ENCODE results near the gene G6PC1.

The G6PC1 gene

GRCh38 chr17:42950044-42950783 is 49.6 kb downstream of the G6PC1 start:
- DNase-seq, result no peak
